GM12874 (cell line): ENCODE results near the gene MCUR1.

ENCODE experiments used
- CTCF ChIP-seq: IDR thresholded peaks from 2 replicates; pipeline ENCODE4 v1.5.1; 2011; ENCODE audit warnings: low read depth, mild to moderate bottlenecking, control low read depth, low read length, moderate library complexity; ENCODE audit not compliant: insufficient read depth

MCUR1 gene

GRCh38 chr6:13803581-13803980 lies 10.8 kb downstream of the MCUR1 start:
- no peak for TF ChIP-seq CTCF

GRCh38 chr6:13800615-13801014 lies 13.7 kb downstream of the MCUR1 start:
- no peak for TF ChIP-seq CTCF

GRCh38 chr6:13796781-13797180 lies 17.6 kb downstream of the MCUR1 start:
- TF ChIP-seq CTCF, result no peak

- TF ChIP-seq CTCF, result peak; percentile 86
These were observed 19.2 kb downstream of the MCUR1 start for GRCh38 chr6:13795041-13795750.

GRCh38 chr6:13794184-13794583 lies 20.2 kb downstream of the MCUR1 start:
- no peak for TF ChIP-seq CTCF

GRCh38 chr6:13789746-13790145 lies 24.6 kb downstream of the MCUR1 start:
- TF ChIP-seq CTCF, result no peak

GRCh38 chr6:13788820-13789219 lies 25.5 kb downstream of the MCUR1 start:
- TF ChIP-seq CTCF, result no peak
